Keratinocyte (primary cell): ENCODE results near the gene METTL2A. TPM values are rescaled to one million over a fixed set of nuclear protein-coding genes. Genes with fewer than 3 reads are reported as not detected.
"Not testable (repeated sequence)": the region's sequence is repeated elsewhere in the genome, so short reads cannot be mapped to it uniquely, and the experiment has no call there.

Experiments used
- DNase-seq: peaks from one replicate; pipeline ENCODE4 v3.0.0-alpha.2; 2011; ENCODE audit warnings: low read depth, missing footprints, low spot score
- FAIRE-seq: peaks from 2 replicates; lab custom pipeline; 2011; peaks lifted over from hg19 to GRCh38; lab: Jason Lieb, UNC
- H2AFZ ChIP-seq: 2 replicates; pipeline ENCODE4 v1.6.0; 2012; ENCODE audit warnings: low read length, control low read depth, inconsistent platforms; ENCODE audit not compliant: control insufficient read depth
- H3K27ac ChIP-seq: 2 replicates; pipeline ENCODE4 v1.5.1; 2011; ENCODE audit warnings: low read length; ENCODE audit not compliant: control insufficient read depth, insufficient read depth
- H3K27me3 ChIP-seq: 3 replicates; pipeline ENCODE4 v1.6.0; 2011; ENCODE audit warnings: low read length; ENCODE audit not compliant: control insufficient read depth, insufficient read depth; ENCODE audit errors: extremely low read depth
- H3K36me3 ChIP-seq, 2 experiments: 2 replicates in 1 of 2; 3 replicates in 1 of 2; pipeline ENCODE4 v1.5.1; 2011; ENCODE audit warnings: low read length in 2 of 2, mild to moderate bottlenecking in 1 of 2; ENCODE audit not compliant: control insufficient read depth in 2 of 2, insufficient read depth in 2 of 2; ENCODE audit errors: extremely low read depth in 1 of 2
- H3K4me1 ChIP-seq: 3 replicates; pipeline ENCODE4 v1.5.1; 2011; ENCODE audit warnings: low read length; ENCODE audit not compliant: control insufficient read depth, insufficient read depth; ENCODE audit errors: extremely low read depth
- H3K4me2 ChIP-seq: 3 replicates; pipeline ENCODE4 v1.6.0; 2011; ENCODE audit warnings: low read depth, low read length; ENCODE audit not compliant: control insufficient read depth, insufficient read depth; ENCODE audit errors: extremely low read depth
- H3K4me3 ChIP-seq, 3 experiments: fragments of 200-600 bp in 1 of 3; sonication (generic) in 1 of 3; 2 replicates in 2 of 3; 3 replicates in 1 of 3; pipeline ENCODE4 v1.5.1; 2011 to 2016; ENCODE audit warnings: low read length in 3 of 3, mild to moderate bottlenecking in 3 of 3, control low read depth in 2 of 3, inconsistent platforms in 1 of 3, low read depth in 1 of 3, mixed read lengths in 1 of 3, mixed run types in 1 of 3, moderate library complexity in 1 of 3; ENCODE audit not compliant: control insufficient read depth in 2 of 3, insufficient read depth in 2 of 3; ENCODE audit errors: extremely low read depth in 1 of 3
- H3K79me2 ChIP-seq: 2 replicates; pipeline ENCODE4 v1.6.0; 2012; ENCODE audit warnings: low read length; ENCODE audit not compliant: control insufficient read depth, insufficient read depth
- H3K9ac ChIP-seq: 3 replicates; pipeline ENCODE4 v1.6.0; 2011; ENCODE audit warnings: low read length; ENCODE audit not compliant: control insufficient read depth, insufficient read depth; ENCODE audit errors: extremely low read depth
- H3K9me1 ChIP-seq: 3 replicates; pipeline ENCODE4 v1.6.0; 2011; ENCODE audit warnings: low read length; ENCODE audit not compliant: control insufficient read depth, insufficient read depth; ENCODE audit errors: extremely low read depth
- H3K9me3 ChIP-seq: 2 replicates; pipeline ENCODE4 v1.5.1; 2012; ENCODE audit warnings: low read depth, low read length; ENCODE audit not compliant: control insufficient read depth
- H4K20me1 ChIP-seq: 3 replicates; pipeline ENCODE4 v1.6.0; 2011; ENCODE audit warnings: low read length; ENCODE audit not compliant: control insufficient read depth, insufficient read depth; ENCODE audit errors: extremely low read depth
- EZH2 ChIP-seq: IDR thresholded peaks from one replicate; pipeline ENCODE4 v1.6.1; 2012; ENCODE audit warnings: inconsistent platforms, mild to moderate bottlenecking, low read length, moderate library complexity
- dilution Hi-C: fragments of 300-500 bp; cut with MboI; formaldehyde crosslinking; loops from one replicate; pipeline ENCODE4 v1.7.0; 2020; ENCODE audit warnings: low sequenced_read_pairs; ENCODE audit not compliant: extremely low pct_ligation_motif_present
- polyA plus RNA-seq, 5 experiments: library from polyadenylated mRNA; depleted of rRNA in 3 of 5; stranded (reverse) in 3 of 5; stranded (forward) in 1 of 5; unstranded in 1 of 5; fragments of >200 nt; gene quantifications; 1 replicate in 1 of 5; 2 replicates in 3 of 5; 3 replicates in 1 of 5; pipeline versions ENCODE4 v1.2.1 to v1.2.3, GENCODE V29; 2011 to 2012; ENCODE audit warnings: missing spikeins in 2 of 5, low read depth in 1 of 5, low replicate concordance in 1 of 5
- TF ChIP-seq, protein P1 (sequence below), 3 experiments: IDR thresholded peaks in 1 of 3; conservative IDR thresholded peaks in 1 of 3; optimal IDR thresholded peaks in 1 of 3; 2 replicates in 2 of 3; 3 replicates in 1 of 3; pipeline versions ENCODE3 to v1.5.1; 2011; ENCODE audit warnings: low read length in 3 of 3, mild to moderate bottlenecking in 3 of 3, moderate library complexity in 2 of 3, control low read depth in 1 of 3, inconsistent platforms in 1 of 3; ENCODE audit not compliant: insufficient read depth in 2 of 3; ENCODE audit errors: extremely low read depth in 1 of 3

The METTL2A gene
- polyA plus RNA-seq, 1 donor (not counting 4 experiments of a cell fraction or from before 2014, with no cell fraction given): 22.2 TPM

DNA sequence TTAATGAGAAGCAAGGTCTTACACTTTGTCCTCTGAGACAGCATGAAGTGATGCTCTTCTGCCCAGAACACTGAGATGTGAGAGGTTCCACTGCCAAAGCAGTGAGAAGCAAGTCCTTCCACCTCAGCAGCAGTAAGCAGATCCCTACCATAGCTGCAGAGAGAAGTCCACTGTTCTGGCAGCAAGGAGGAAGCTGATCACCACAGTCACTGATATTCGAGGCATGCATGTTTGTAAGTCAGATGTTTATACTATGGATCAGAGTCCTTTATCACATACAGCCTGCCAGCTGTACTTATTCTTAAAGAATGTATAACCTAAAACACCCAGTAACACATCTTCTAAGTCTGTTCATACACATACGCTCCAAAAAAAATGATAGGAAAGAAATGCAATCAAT is 18.2 kb upstream of the METTL2A start:
- dilution Hi-C loops: no loop called here
- no peak overlapping the region for H2AFZ ChIP-seq
- H3K9me3 ChIP-seq: no peaks in the 10 kb centered on the region
- H3K4me2 ChIP-seq: no peak overlapping the region
- TF ChIP-seq, protein P1, sequence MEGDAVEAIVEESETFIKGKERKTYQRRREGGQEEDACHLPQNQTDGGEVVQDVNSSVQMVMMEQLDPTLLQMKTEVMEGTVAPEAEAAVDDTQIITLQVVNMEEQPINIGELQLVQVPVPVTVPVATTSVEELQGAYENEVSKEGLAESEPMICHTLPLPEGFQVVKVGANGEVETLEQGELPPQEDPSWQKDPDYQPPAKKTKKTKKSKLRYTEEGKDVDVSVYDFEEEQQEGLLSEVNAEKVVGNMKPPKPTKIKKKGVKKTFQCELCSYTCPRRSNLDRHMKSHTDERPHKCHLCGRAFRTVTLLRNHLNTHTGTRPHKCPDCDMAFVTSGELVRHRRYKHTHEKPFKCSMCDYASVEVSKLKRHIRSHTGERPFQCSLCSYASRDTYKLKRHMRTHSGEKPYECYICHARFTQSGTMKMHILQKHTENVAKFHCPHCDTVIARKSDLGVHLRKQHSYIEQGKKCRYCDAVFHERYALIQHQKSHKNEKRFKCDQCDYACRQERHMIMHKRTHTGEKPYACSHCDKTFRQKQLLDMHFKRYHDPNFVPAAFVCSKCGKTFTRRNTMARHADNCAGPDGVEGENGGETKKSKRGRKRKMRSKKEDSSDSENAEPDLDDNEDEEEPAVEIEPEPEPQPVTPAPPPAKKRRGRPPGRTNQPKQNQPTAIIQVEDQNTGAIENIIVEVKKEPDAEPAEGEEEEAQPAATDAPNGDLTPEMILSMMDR (optimal IDR thresholded peaks at IDR 0.05 in 1 of 3, IDR thresholded peaks at IDR 0.05 in 1 of 3, conservative IDR thresholded peaks at IDR 0.05 in 1 of 3; ENCODE audit: extremely low read depth in 1 of 3, insufficient read depth in 2 of 3, low read length in 3 of 3): no peak
- no peak for TF ChIP-seq EZH2
- no peaks in the 10 kb centered on the region for H3K9me1 ChIP-seq
- H3K4me1 ChIP-seq: no peaks in the 10 kb centered on the region
- no peak for DNase-seq
- H3K4me3 ChIP-seq: no peak overlapping the region
- H3K9ac ChIP-seq: no peak overlapping the region
- H3K36me3 ChIP-seq: no peaks in the 10 kb centered on the region
- no peak overlapping the region for H3K27ac ChIP-seq
- no peaks in the 10 kb centered on the region for H4K20me1 ChIP-seq
- no peak for FAIRE-seq
- H3K27me3 ChIP-seq: no peaks in the 10 kb centered on the region
- no peaks in the 10 kb centered on the region for H3K79me2 ChIP-seq

DNA sequence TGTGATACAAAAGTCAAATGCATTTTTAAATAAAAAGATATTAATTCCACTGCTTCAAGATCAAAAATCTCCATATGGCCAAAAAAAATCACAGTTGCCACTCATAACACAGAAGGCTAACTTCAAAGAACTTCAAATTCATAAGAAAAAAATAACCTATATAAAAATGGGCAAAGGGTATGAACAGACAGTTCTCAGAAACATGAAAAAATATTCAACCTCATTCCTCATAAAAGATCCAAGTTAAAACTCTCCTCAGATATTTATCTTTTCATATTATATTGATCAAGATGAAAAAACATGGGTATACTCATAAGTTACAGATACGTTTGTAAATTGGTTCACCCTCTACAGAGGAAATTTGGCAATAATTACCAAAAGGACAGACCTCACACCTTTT is 10.6 kb upstream of the METTL2A start:
- dilution Hi-C loops, H3K9me1 ChIP-seq, H3K9ac ChIP-seq, H3K79me2 ChIP-seq, H3K27ac ChIP-seq, H3K4me1 ChIP-seq, DNase-seq, FAIRE-seq, H3K36me3 ChIP-seq, H3K4me3 ChIP-seq, H3K27me3 ChIP-seq, H3K9me3 ChIP-seq, H3K4me2 ChIP-seq, H2AFZ ChIP-seq, H4K20me1 ChIP-seq: not testable (repeated sequence)

DNA sequence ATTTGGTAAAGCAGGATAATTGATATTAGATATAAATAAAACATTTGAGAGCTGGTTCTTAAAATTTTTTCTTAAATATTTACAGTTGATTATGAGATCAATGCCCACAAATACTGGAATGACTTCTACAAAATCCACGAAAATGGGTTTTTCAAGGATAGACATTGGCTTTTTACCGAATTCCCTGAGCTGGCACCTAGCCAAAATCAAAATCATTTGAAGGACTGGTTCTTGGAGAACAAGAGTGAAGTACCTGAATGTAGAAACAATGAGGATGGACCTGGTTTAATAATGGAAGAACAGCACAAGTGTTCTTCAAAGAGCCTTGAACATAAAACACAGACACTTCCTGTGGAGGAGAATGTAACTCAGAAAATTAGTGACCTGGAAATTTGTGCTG is 2.5 kb downstream of the METTL2A start:
- dilution Hi-C loops, H3K27me3 ChIP-seq, H3K36me3 ChIP-seq, H4K20me1 ChIP-seq, H3K4me1 ChIP-seq, H3K27ac ChIP-seq, H3K9ac ChIP-seq, H3K4me3 ChIP-seq, FAIRE-seq, H3K4me2 ChIP-seq, H3K9me3 ChIP-seq, DNase-seq, H2AFZ ChIP-seq, H3K9me1 ChIP-seq: not testable (repeated sequence)
- peaks cover 21% of the 10 kb centered on the region for H3K79me2 ChIP-seq

DNA sequence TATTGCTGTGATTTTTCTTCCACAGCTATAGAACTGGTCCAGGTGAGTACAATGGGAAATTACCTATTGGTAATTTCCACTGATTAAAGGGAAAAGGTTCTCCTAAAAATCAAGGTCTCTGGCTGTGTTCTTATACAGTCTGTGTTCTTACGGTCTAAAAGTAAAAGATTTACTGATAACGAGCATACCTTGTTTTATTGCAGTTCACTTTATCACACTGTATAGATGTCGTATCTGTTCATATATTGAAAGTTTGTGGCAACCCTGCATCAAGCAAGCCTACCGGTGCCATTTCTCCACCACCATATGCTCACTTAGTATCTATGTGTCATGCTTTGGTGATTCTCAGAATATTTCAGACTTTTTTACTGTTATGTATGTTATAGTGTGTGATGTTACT is 11.6 kb downstream of the METTL2A start:
- H3K27me3 ChIP-seq, H3K79me2 ChIP-seq, H3K9me3 ChIP-seq, H3K4me2 ChIP-seq, FAIRE-seq, DNase-seq, H3K4me3 ChIP-seq, H4K20me1 ChIP-seq, H3K4me1 ChIP-seq, H2AFZ ChIP-seq, H3K9me1 ChIP-seq, H3K27ac ChIP-seq, dilution Hi-C loops, H3K36me3 ChIP-seq, H3K9ac ChIP-seq: not testable (repeated sequence)
